Activated CD8-positive, alpha-beta T cell treated with anti-CD3 and anti-CD28 coated beads for 36 hours (primary cell): Measurements from ENCODE around the gene CNKSR3. TPM values are rescaled to one million over a fixed set of nuclear protein-coding genes. Genes with fewer than 3 reads are reported as not detected.

Experiments
- ATAC-seq: fragments of 200-7000 bp; cut with Tn5 transposase; one replicate; pipeline ENCODE4 v1.10.0; 2021; ENCODE audit warnings: mild to moderate bottlenecking, moderate library complexity
- CTCF ChIA-PET: fragments of 350-600 bp; sonication (Branson Sonifier 250); formaldehyde crosslinking; loops from one replicate; lab custom pipeline; 2021; ENCODE audit warnings: antibody characterized with exemption; lab: Charles Lee
- POLR2A ChIA-PET: fragments of 350-600 bp; sonication (Branson Sonifier 250); formaldehyde crosslinking; loops from one replicate; lab custom pipeline; 2021; ENCODE audit warnings: antibody characterized with exemption; lab: Charles Lee
- DNase-seq: peaks from one replicate; pipeline ENCODE4 v3.0.0-alpha.2; 2020
- H3K27ac Mint-ChIP-seq: one replicate; pipeline ENCODE4 v1.8.0; 2021; ENCODE audit warnings: mild to moderate bottlenecking, mixed read lengths
- H3K27me3 Mint-ChIP-seq: one replicate; pipeline ENCODE4 v1.8.0; 2021; ENCODE audit warnings: mixed read lengths
- H3K36me3 Mint-ChIP-seq: one replicate; pipeline ENCODE4 v1.8.0; 2021; ENCODE audit warnings: low read depth, mixed read lengths
- H3K4me1 Mint-ChIP-seq: one replicate; pipeline ENCODE4 v1.8.0; 2021; ENCODE audit warnings: low read depth, mixed read lengths
- H3K4me3 Mint-ChIP-seq: one replicate; pipeline ENCODE4 v1.8.0; 2021; ENCODE audit warnings: mild to moderate bottlenecking, moderate library complexity, mixed read lengths
- H3K9me3 Mint-ChIP-seq: one replicate; pipeline ENCODE4 v1.8.0; 2021; ENCODE audit warnings: mixed read lengths
- CTCF ChIP-seq: fragments of 200-600 bp; IDR thresholded peaks from one replicate; pipeline ENCODE4 v1.8.0; 2022; ENCODE audit warnings: antibody characterized with exemption, mild to moderate bottlenecking
- intact Hi-C: fragments of 100-400 bp; cut with micrococcal nuclease; formaldehyde crosslinking; loops from one replicate; pipeline ENCODE4 v1.10.0; 2022
- total RNA-seq, 2 experiments: library from RNA; stranded (reverse); gene quantifications; one replicate each; pipeline ENCODE4 v1.2.3, GENCODE V29; 2021

Gene CNKSR3
- total RNA-seq, 2 experiments from 2014 or later = 0.34 to 0.45 TPM

DNA sequence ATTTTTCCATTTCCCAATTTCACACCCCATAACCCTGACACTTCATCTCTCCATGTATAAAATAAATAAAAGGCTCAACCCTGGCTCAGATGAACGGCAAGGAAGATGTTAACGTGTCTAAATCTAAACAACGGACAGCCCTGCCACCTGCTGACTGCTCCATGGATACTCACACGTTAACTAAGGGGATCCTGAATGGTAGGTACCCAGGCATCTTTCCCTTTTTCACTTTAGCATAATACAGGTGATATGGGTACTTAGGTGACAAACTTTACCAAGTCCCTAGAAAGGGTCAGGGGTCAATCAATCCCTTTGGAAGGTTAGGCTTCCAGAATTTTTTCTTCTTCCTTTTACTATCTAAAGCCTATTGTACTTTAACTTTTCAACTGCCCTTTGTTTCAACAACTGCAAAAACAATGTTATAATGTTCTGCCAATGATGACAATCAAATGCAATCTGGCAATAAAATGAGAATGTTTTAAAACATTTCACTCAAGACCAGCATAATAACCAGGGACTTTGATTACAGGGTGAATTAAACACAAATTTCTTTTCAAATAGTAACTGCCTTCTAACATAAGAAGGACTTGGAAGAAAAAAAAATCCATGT, 101.5 kb downstream of the CNKSR3 start:
- POLR2A ChIA-PET = interaction anchor here (0.7 kb wide), 1 partner anchor 568 kb away, joined by 3 read pairs; no protein-coding TSS in a partner anchor
- peak; percentile 38 for DNase-seq

GRCh38 chr6:154407440-154407839, 103.0 kb downstream of the CNKSR3 start:
- intact Hi-C loops = no loop called here
- no peak for DNase-seq
- Mint-ChIP-seq H3K27me3 (peaks cover 2% of the 10 kb centered on the region), H3K4me3 (no peak overlapping the region), H3K9me3 (no peaks in the 10 kb centered on the region), H3K4me1 (peaks cover 2% of the 10 kb centered on the region), H3K36me3 (no peaks in the 10 kb centered on the region), H3K27ac (no peak overlapping the region)
- CTCF ChIA-PET = no interaction called here
- POLR2A ChIA-PET = no interaction called here
- no peak for ATAC-seq
- no peak for TF ChIP-seq CTCF

More for the DNA sequence above, 101.5 kb downstream of the CNKSR3 start:
- no peak for TF ChIP-seq CTCF
- H3K27ac Mint-ChIP-seq = no peak overlapping the region
- peak; percentile 47 for ATAC-seq
- H3K4me1 Mint-ChIP-seq = no peaks in the 10 kb centered on the region
- H3K36me3 Mint-ChIP-seq = no peaks in the 10 kb centered on the region
- no peak overlapping the region for H3K4me3 Mint-ChIP-seq
- intact Hi-C loops = no loop called here
- H3K9me3 Mint-ChIP-seq = no peaks in the 10 kb centered on the region
- CTCF ChIA-PET = interaction anchor here (0.7 kb wide), 1 partner anchor 1484 kb away, joined by 3 read pairs; no protein-coding TSS in a partner anchor
- peaks cover 3% of the 10 kb centered on the region for H3K27me3 Mint-ChIP-seq

DNA sequence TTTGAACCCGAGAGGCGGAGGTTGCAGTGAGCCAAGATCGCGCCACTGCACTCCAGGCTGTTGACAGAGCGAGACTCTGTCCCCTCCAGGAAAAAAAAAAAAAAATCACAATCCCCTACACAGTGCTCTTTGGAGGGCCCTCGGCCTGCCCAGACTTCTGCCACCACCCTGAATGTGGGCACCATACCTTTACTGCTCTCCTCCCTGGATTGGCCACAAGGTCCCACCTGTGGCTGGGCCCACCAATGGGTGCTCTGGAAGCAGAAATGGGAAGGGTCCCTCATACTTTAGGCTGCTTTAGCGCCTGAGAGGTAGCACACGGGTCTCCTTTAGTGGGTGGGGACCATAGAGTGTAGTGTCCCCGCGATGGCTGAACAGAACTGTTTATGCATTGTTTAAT, 103.6 kb downstream of the CNKSR3 start:
- H3K27ac Mint-ChIP-seq = no peak overlapping the region
- no peaks in the 10 kb centered on the region for H3K9me3 Mint-ChIP-seq
- H3K4me1 Mint-ChIP-seq = peaks cover 2% of the 10 kb centered on the region
- CTCF ChIA-PET = no interaction called here
- ATAC-seq (no peak), DNase-seq (no peak)
- POLR2A ChIA-PET = no interaction called here
- no peak overlapping the region for H3K4me3 Mint-ChIP-seq
- no peaks in the 10 kb centered on the region for H3K36me3 Mint-ChIP-seq
- no peak for TF ChIP-seq CTCF
- intact Hi-C loops = no loop called here
- no peaks in the 10 kb centered on the region for H3K27me3 Mint-ChIP-seq

- no peak for TF ChIP-seq CTCF
- peaks cover 2% of the 10 kb centered on the region for H3K4me1 Mint-ChIP-seq
- CTCF ChIA-PET = no interaction called here
- no peak overlapping the region for H3K27ac Mint-ChIP-seq
- H3K27me3 Mint-ChIP-seq = no peaks in the 10 kb centered on the region
- no peak for ATAC-seq
- H3K4me3 Mint-ChIP-seq = no peak overlapping the region
- DNase-seq = no peak
- H3K36me3 Mint-ChIP-seq = no peaks in the 10 kb centered on the region
- intact Hi-C loops = no loop called here
- H3K9me3 Mint-ChIP-seq = no peaks in the 10 kb centered on the region
- POLR2A ChIA-PET = no interaction called here
Observed at GRCh38 chr6:154406301-154406700, 104.2 kb downstream of the CNKSR3 start.

GRCh38 chr6:154404791-154405400, 105.6 kb downstream of the CNKSR3 start:
- DNase-seq = no peak
- CTCF ChIA-PET = no interaction called here

More at GRCh38 chr6:154404791-154405400, 105.6 kb downstream of the CNKSR3 start:
- Mint-ChIP-seq H3K27me3 (no peaks in the 10 kb centered on the region), H3K4me3 (no peak overlapping the region), H3K4me1 (peaks cover 2% of the 10 kb centered on the region), H3K27ac (no peak overlapping the region), H3K9me3 (no peaks in the 10 kb centered on the region), H3K36me3 (no peaks in the 10 kb centered on the region)
- intact Hi-C loops = no loop called here
- POLR2A ChIA-PET = no interaction called here
- ATAC-seq = no peak
- TF ChIP-seq CTCF = no peak
